ENCODE results near the gene EHD2.
A peak's percentile ranks its signal among the peaks of the same experiment; 100 is the strongest.

Gene EHD2

GRCh38 chr19:47698631-47699359 lies 14.4 kb upstream of the EHD2 start:
- H3K27ac ChIP-seq, result no peak overlapping the region
- no peak for TF ChIP-seq CTCF (conservative IDR thresholded peaks at IDR 0.05)

GRCh38 chr19:47699360-47699917 lies 13.8 kb upstream of the EHD2 start:
- no peak overlapping the region for H3K27ac ChIP-seq
- peak; percentile 93 for TF ChIP-seq CTCF (conservative IDR thresholded peaks at IDR 0.05)

- TF ChIP-seq CTCF (conservative IDR thresholded peaks at IDR 0.05), result no peak
- H3K27ac ChIP-seq, result no peak overlapping the region
These were observed 12.1 kb upstream of the EHD2 start for GRCh38 chr19:47700934-47701716.

GRCh38 chr19:47701717-47702552 lies 11.3 kb upstream of the EHD2 start:
- no peak for TF ChIP-seq CTCF (conservative IDR thresholded peaks at IDR 0.05)
- no peak overlapping the region for H3K27ac ChIP-seq

- no peak overlapping the region for H3K27ac ChIP-seq
- TF ChIP-seq CTCF (conservative IDR thresholded peaks at IDR 0.05), result no peak
These were observed 10.6 kb upstream of the EHD2 start for GRCh38 chr19:47702671-47703070.

- no peak for TF ChIP-seq CTCF (conservative IDR thresholded peaks at IDR 0.05)
- H3K27ac ChIP-seq, result no peak overlapping the region
These were observed 9.9 kb upstream of the EHD2 start for GRCh38 chr19:47703301-47703700.

GRCh38 chr19:47704024-47704423 lies 9.2 kb upstream of the EHD2 start:
- TF ChIP-seq CTCF (conservative IDR thresholded peaks at IDR 0.05), result no peak
- H3K27ac ChIP-seq, result no peak overlapping the region
